PC-9 (cell line): ENCODE measurements around the gene MRM3. TPM values are rescaled to one million over a fixed set of nuclear protein-coding genes. Genes with fewer than 3 reads are reported as not detected.

Experiments
- BruUV-seq: library from RNA; stranded (reverse); fragments of 400-500 nt; replicated peaks from 2 replicates; lab custom pipeline; 2021; lab: Mats Ljungman, UMichigan
- CTCF ChIA-PET: fragments of 300-600 bp; sonication (Branson Sonifier 250); formaldehyde crosslinking; loops from one replicate; lab custom pipeline; 2022; ENCODE audit warnings: antibody characterized with exemption; lab: Charles Lee
- POLR2A ChIA-PET: fragments of 300-600 bp; sonication (Branson Sonifier 250); formaldehyde crosslinking; loops from one replicate; lab custom pipeline; 2022; ENCODE audit warnings: antibody characterized with exemption; ENCODE audit not compliant: unreplicated experiment; lab: Charles Lee
- DNase-seq, 2 experiments: peaks; one replicate each; pipeline versions ENCODE4 v3.0.0 to v3.0.0-alpha.2; 2015 to 2022; ENCODE audit warnings: mixed read lengths in 1 of 2
- H2AFZ ChIP-seq: fragments of 200-600 bp; sonication (generic); 2 replicates; pipeline ENCODE4 v1.8.1; 2017; ENCODE audit warnings: antibody characterized with exemption
- H3F3A ChIP-seq: fragments of 200-600 bp; sonication (generic); 2 replicates; pipeline ENCODE4 v1.8.1; 2017; ENCODE audit warnings: antibody characterized with exemption, mild to moderate bottlenecking, low read depth; ENCODE audit not compliant: insufficient read depth
- H3K27ac ChIP-seq: fragments of 200-600 bp; sonication (generic); 2 replicates; pipeline ENCODE4 v1.6.1; 2016; ENCODE audit warnings: mixed run types
- H3K27me3 ChIP-seq: fragments of 200-600 bp; sonication (generic); 2 replicates; pipeline ENCODE4 v1.6.1; 2016; ENCODE audit warnings: low read depth, mixed run types; ENCODE audit not compliant: insufficient read depth
- H3K36me3 ChIP-seq: fragments of 200-600 bp; sonication (generic); 2 replicates; pipeline ENCODE4 v1.6.1; 2016; ENCODE audit warnings: low read depth, mixed run types
- H3K4me1 ChIP-seq: fragments of 200-600 bp; sonication (generic); replicated peaks from 2 replicates; pipeline ENCODE4 v1.6.1; 2016; ENCODE audit warnings: mixed run types; ENCODE audit not compliant: insufficient read depth
- H3K4me2 ChIP-seq: fragments of 200-600 bp; sonication (generic); 2 replicates; pipeline ENCODE4 v1.6.1; 2017; ENCODE audit warnings: mixed run types
- H3K4me3 ChIP-seq: fragments of 200-600 bp; sonication (generic); 2 replicates; pipeline ENCODE4 v1.6.1; 2016; ENCODE audit warnings: mixed run types
- H3K79me2 ChIP-seq: fragments of 200-600 bp; sonication (generic); 2 replicates; pipeline ENCODE4 v1.6.1; 2017; ENCODE audit warnings: low read depth, mixed run types
- H3K9me2 ChIP-seq: fragments of 200-600 bp; sonication (generic); 2 replicates; pipeline ENCODE4 v1.8.1; 2017; ENCODE audit warnings: mild to moderate bottlenecking; ENCODE audit not compliant: insufficient read depth
- H3K9me3 ChIP-seq: fragments of 200-600 bp; sonication (generic); 2 replicates; pipeline ENCODE4 v1.8.1; 2016; ENCODE audit warnings: low read depth; ENCODE audit not compliant: insufficient read depth
- H4K20me1 ChIP-seq: fragments of 200-600 bp; sonication (generic); 2 replicates; pipeline ENCODE4 v1.8.1; 2017; ENCODE audit not compliant: insufficient read depth
- EZH2 ChIP-seq: fragments of 200-600 bp; sonication (generic); IDR thresholded peaks from 2 replicates; pipeline ENCODE4 v1.8.0; 2017; ENCODE audit warnings: antibody characterized with exemption, low read depth
- intact Hi-C: fragments of 100-400 bp; cut with micrococcal nuclease; formaldehyde crosslinking; loops from one replicate; pipeline ENCODE4 v1.10.0; 2022; ENCODE audit not compliant: unreplicated experiment
- total RNA-seq: library from RNA; stranded (reverse); gene quantifications from 2 replicates; pipeline ENCODE4 v1.2.3, GENCODE V29; 2021
- TF ChIP-seq, protein P1 (sequence below): fragments of 200-600 bp; sonication (generic); conservative IDR thresholded peaks from 2 replicates; pipeline ENCODE4 v1.6.1; 2017; ENCODE audit warnings: mixed run types, antibody characterized with exemption, mild to moderate bottlenecking, moderate library complexity

The MRM3 gene
- total RNA-seq, 1 experiment from 2014 or later = 23.2 TPM

DNA sequence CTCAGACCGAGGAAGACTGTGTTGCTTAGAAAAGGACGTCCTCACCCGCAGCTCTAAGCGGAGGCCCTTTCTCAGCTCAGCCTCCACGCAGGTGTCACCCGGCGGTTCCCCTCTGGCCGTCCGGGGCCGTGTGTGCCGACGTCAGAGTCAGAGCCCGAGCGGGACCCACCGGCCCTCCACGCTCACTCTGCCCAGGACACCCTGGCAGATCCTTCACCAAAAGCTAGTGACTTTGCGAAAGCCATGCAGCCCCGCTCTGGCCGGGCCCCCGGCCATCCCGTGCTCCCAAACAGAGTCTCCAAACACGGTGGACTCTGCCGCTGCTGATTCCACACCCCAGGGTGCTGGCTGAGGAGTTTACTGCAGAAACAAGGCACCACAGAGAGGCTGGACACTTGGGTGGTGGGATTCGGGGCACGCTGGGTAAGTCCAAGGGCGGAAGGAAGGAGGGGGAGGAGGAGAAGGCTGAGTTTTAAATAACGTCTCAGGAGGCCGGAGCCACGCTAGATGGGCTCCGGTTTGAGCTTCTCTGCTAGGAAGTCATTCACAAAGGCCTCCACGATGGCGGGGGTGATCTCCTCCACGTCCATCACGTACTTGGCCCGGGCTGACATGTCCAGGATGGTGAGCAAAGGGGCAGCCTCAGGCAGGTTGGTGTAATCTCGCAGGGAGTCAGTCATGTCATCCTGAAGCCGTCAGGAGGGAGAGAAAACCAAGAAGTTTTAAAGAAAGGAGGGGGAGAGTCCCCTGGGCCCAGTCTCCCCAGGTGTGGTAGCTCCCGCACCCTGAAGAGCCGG lies 18.5 kb downstream of the MRM3 start:
- peaks cover 8% of the 10 kb centered on the region; the same call in 1 of the 2 replicates for H3F3A ChIP-seq
- ChIA-PET POLR2A (interaction anchor here (0.5 kb wide), 1 partner anchor 199 kb away, joined by 3 read pairs; no protein-coding TSS in a partner anchor), CTCF (no interaction called here)
- no peak for DNase-seq
- intact Hi-C loops = no loop called here
- no peaks in the 10 kb centered on the region for H3K27me3 ChIP-seq
- TF ChIP-seq, protein P1, sequence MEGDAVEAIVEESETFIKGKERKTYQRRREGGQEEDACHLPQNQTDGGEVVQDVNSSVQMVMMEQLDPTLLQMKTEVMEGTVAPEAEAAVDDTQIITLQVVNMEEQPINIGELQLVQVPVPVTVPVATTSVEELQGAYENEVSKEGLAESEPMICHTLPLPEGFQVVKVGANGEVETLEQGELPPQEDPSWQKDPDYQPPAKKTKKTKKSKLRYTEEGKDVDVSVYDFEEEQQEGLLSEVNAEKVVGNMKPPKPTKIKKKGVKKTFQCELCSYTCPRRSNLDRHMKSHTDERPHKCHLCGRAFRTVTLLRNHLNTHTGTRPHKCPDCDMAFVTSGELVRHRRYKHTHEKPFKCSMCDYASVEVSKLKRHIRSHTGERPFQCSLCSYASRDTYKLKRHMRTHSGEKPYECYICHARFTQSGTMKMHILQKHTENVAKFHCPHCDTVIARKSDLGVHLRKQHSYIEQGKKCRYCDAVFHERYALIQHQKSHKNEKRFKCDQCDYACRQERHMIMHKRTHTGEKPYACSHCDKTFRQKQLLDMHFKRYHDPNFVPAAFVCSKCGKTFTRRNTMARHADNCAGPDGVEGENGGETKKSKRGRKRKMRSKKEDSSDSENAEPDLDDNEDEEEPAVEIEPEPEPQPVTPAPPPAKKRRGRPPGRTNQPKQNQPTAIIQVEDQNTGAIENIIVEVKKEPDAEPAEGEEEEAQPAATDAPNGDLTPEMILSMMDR = no peak
- TF ChIP-seq EZH2 = no peak
- H3K4me2 ChIP-seq = no peak overlapping the region
- no peaks in the 10 kb centered on the region for H3K4me1 ChIP-seq
- H3K27ac ChIP-seq = no peak overlapping the region
- no peaks in the 10 kb centered on the region for H3K79me2 ChIP-seq
- no TSS peak for BruUV-seq
- no peaks in the 10 kb centered on the region for H3K9me3 ChIP-seq
- no peaks in the 10 kb centered on the region for H3K9me2 ChIP-seq
- H3K4me3 ChIP-seq = no peak overlapping the region
- H4K20me1 ChIP-seq = peaks cover 13% of the 10 kb centered on the region
- no peaks in the 10 kb centered on the region for H3K36me3 ChIP-seq
- no peak overlapping the region for H2AFZ ChIP-seq

DNA sequence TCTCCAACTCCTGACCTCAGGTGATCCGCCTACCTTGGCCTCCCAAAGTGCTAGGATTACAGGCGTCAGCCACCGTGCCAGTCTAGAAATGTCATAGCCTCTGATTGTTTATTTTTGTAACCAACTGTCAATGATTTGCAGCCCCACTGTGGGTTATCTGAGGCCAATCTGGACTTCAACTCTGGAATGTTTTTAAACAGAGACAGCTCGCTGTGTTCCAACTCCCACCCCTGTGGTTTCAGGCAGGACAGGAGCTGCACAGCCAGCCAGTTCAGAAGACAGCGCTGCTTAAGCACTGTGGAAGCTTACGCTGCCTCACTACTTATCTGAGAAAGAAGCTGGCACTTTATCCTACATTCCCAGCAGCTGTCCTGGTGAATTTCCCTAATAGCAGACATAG lies 19.5 kb downstream of the MRM3 start:
- no peaks in the 10 kb centered on the region for H3K27me3 ChIP-seq
- no peaks in the 10 kb centered on the region for H3K36me3 ChIP-seq
- no peaks in the 10 kb centered on the region for H3K9me2 ChIP-seq
- no peaks in the 10 kb centered on the region for H3K9me3 ChIP-seq
- TF ChIP-seq EZH2 = no peak
- TF ChIP-seq, protein P1 = no peak
- no peak overlapping the region for H2AFZ ChIP-seq
- intact Hi-C loops = no loop called here
- ChIA-PET CTCF (no interaction called here), POLR2A (no interaction called here)
- H3K4me3 ChIP-seq = no peak overlapping the region
- peaks cover 9% of the 10 kb centered on the region for H4K20me1 ChIP-seq
- DNase-seq = no peak
- H3K4me2 ChIP-seq = no peak overlapping the region
- H3F3A ChIP-seq = peaks cover 4% of the 10 kb centered on the region; the same call in 1 of the 2 replicates
- no TSS peak for BruUV-seq
- no peak overlapping the region for H3K27ac ChIP-seq
- H3K79me2 ChIP-seq = no peaks in the 10 kb centered on the region
- H3K4me1 ChIP-seq = no peaks in the 10 kb centered on the region

DNA sequence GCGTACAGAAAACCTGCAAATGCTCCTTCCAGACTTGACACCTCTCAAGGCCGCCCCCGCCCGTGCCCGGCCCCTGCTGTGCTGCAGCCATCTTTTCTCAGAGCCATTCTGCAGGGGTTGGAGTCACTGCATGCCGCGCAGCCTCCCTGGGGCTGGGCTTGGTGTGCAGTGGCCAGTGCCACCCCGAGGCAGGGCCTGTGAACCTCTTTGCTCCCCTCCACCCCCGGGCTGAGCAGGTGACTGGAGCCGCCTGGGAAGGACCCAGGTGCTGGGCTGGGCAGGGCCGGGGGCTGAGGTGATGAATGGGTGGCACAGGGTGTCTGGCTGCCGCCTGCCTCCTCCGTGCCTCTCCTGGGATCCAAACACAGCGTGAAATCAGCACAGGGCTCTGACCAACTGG lies 20.3 kb downstream of the MRM3 start:
- TF ChIP-seq EZH2 = no peak
- TF ChIP-seq, protein P1 = no peak
- ChIA-PET CTCF (no interaction called here), POLR2A (interaction anchor here (0.6 kb wide), 1 partner anchor 16 kb away, joined by 4 read pairs; no protein-coding TSS in a partner anchor)
- intact Hi-C loops = no loop called here
- H3K4me1 ChIP-seq = no peaks in the 10 kb centered on the region
- no peak overlapping the region for H2AFZ ChIP-seq
- no peaks in the 10 kb centered on the region for H3K36me3 ChIP-seq
- no peak overlapping the region for H3K27ac ChIP-seq
- DNase-seq = no peak
- no peaks in the 10 kb centered on the region for H3K9me3 ChIP-seq
- H3F3A ChIP-seq = peaks cover 4% of the 10 kb centered on the region; the same call in 1 of the 2 replicates
- peaks cover 9% of the 10 kb centered on the region for H4K20me1 ChIP-seq
- no peaks in the 10 kb centered on the region for H3K9me2 ChIP-seq
- H3K4me3 ChIP-seq = no peak overlapping the region
- BruUV-seq = no TSS peak
- no peaks in the 10 kb centered on the region for H3K27me3 ChIP-seq
- no peak overlapping the region for H3K4me2 ChIP-seq
- H3K79me2 ChIP-seq = no peaks in the 10 kb centered on the region
